ENCODE results near the gene MTHFD1L. TPM values are rescaled to one million over a fixed set of nuclear protein-coding genes. Genes with fewer than 3 reads are reported as not detected.

The MTHFD1L gene
- total and polyA plus RNA-seq, 9 of the 15 experiments (the other 6 are each of a cell fraction or from before 2014, with no cell fraction given): 20.9 to 128 (median 61.0) TPM

GRCh38 chr6:150993253-150993652, 127.8 kb downstream of the MTHFD1L start:
- in situ Hi-C loops (cut with MboI): no loop called here
- Histone ChIP-seq H3K27me3 (ENCODE audit: control insufficient read depth in 2 of 2, insufficient read depth in 2 of 2, low read length in 2 of 2) (no peaks in the 10 kb centered on the region), H3K4me3 (no peak overlapping the region), H3K27ac (ENCODE audit: extremely low read depth, low read depth, low read length) (no peak overlapping the region), H3K9me1 (ENCODE audit: control insufficient read depth, insufficient read depth, low read length) (no peaks in the 10 kb centered on the region), H3K9me3 (replicated peaks; ENCODE audit: control insufficient read depth, insufficient read depth, low read depth, low read length) (no peaks in the 10 kb centered on the region), H3K36me3 (ENCODE audit: control insufficient read depth, insufficient read depth, low read length) (peaks cover 19% of the 10 kb centered on the region; the same call in 2 of the 3 replicates), H3K79me2 (ENCODE audit: control insufficient read depth, insufficient read depth, low read length) (no peaks in the 10 kb centered on the region), H4K20me1 (replicated peaks; ENCODE audit: control insufficient read depth, insufficient read depth, low read length) (no peaks in the 10 kb centered on the region), H2AFZ (ENCODE audit: low read depth, low read length) (no peak overlapping the region), H3K4me1 (replicated peaks in 1 of 2; ENCODE audit: control insufficient read depth in 2 of 2, insufficient read depth in 2 of 2, low read length in 2 of 2) (no peaks in the 10 kb centered on the region), H3K4me2 (ENCODE audit: insufficient read depth, low read length) (no peak overlapping the region), H3K9ac (ENCODE audit: insufficient read depth in 1 of 2, low read depth in 2 of 2, low read length in 2 of 2) (no peak overlapping the region)
- POLR2A ChIA-PET: interaction anchor here (0.6 to 1.1 kb wide), 2 partner anchors 45 to 268 kb away, joined by 3 to 5 read pairs; no protein-coding TSS in a partner anchor
- DNase-seq (ENCODE audit: extremely low read depth in 1 of 4, low spot score in 3 of 4) (no peak), FAIRE-seq (no peak), ATAC-seq (no peak)
- CTCF ChIA-PET (ENCODE audit: low intra/inter-chr PET ratio): interaction anchor here (0.6 kb wide), 1 partner anchor 125 kb away, joined by 3 read pairs; no protein-coding TSS in a partner anchor
- BruUV-seq (replicated peaks): no TSS peak
- 81% methylated on average over 7 of the region's 7 CpGs for WGBS (ENCODE audit: insufficient coverage, low coverage, missing lambda C conversion rate)
- TF ChIP-seq HDAC8 (tag; IDR thresholded peaks at IDR 0.05) (no peak), AFF4 (CRISPR knock-in tag; IDR thresholded peaks at IDR 0.05) (no peak), NONO (IDR thresholded peaks at IDR 0.05; ENCODE audit: low read depth in 2 of 2, low read length in 1 of 2) (no peak), IRF9 (tag; IDR thresholded peaks at IDR 0.05) (no peak), SLC30A9 (CRISPR knock-in tag; IDR thresholded peaks at IDR 0.05) (no peak), ZNF184 (CRISPR knock-in tag; IDR thresholded peaks at IDR 0.05) (no peak), PTRF (tag; IDR thresholded peaks at IDR 0.05) (no peak), PRDM10 (IDR thresholded peaks at IDR 0.05; ENCODE audit: partially characterized antibody) (no peak), USF1 (CRISPR knock-in tag; IDR thresholded peaks at IDR 0.05) (no peak), HMG20B (CRISPR knock-in tag; IDR thresholded peaks at IDR 0.05) (no peak)
- intact Hi-C loops (cut with micrococcal nuclease): no loop called here

All from K562 (cell line).